Measurements from ENCODE around the gene LRP2. TPM values are rescaled to one million over a fixed set of nuclear protein-coding genes. Genes with fewer than 3 reads are reported as not detected.

The LRP2 gene
- total and polyA plus RNA-seq, 10 of the 15 experiments (the other 5 are each of a cell fraction or from before 2014, with no cell fraction given) = 0.01 to 0.19 (median 0.06) TPM; not detected in 5

- Histone ChIP-seq H3K4me2 (ENCODE audit: control insufficient read depth, insufficient read depth) (no peak overlapping the region), H3K4me1 (ENCODE audit: control insufficient read depth, insufficient read depth, low read length) (no peaks in the 10 kb centered on the region), H2AFZ (ENCODE audit: control insufficient read depth, low read depth, low read length) (no peak overlapping the region), H3K4me3 (no peak overlapping the region), H3K79me2 (ENCODE audit: control insufficient read depth, insufficient read depth, low read length) (no peaks in the 10 kb centered on the region), H3K9ac (ENCODE audit: control insufficient read depth, insufficient read depth, low read length) (no peak overlapping the region), H3K9me3 (replicated peaks; ENCODE audit: control insufficient read depth, insufficient read depth, low read length) (no peaks in the 10 kb centered on the region), H3K27me3 (replicated peaks in 1 of 2; ENCODE audit: control insufficient read depth in 2 of 2, insufficient read depth in 2 of 2, low read length in 1 of 2) (no peaks in the 10 kb centered on the region), H4K20me1 (ENCODE audit: control insufficient read depth, insufficient read depth) (no peaks in the 10 kb centered on the region), H3K27ac (ENCODE audit: control insufficient read depth, insufficient read depth) (no peak overlapping the region), H3K36me3 (ENCODE audit: control insufficient read depth in 2 of 2, insufficient read depth in 2 of 2, low read length in 1 of 2) (no peaks in the 10 kb centered on the region)
- WGBS (ENCODE audit: insufficient coverage, insufficient replicate concordance, low lambda C conversion rate, missing lambda C conversion rate) = 37% methylated on average over 5 of the region's 5 CpGs
- ChIA-PET CTCF (interaction anchor here (1.2 kb wide), 2 partner anchors 8 to 38 kb away, joined by 3 to 4 read pairs; no protein-coding TSS in a partner anchor), RAD21 (ENCODE audit: unreplicated experiment) (no interaction called here), SMC1A (ENCODE audit: uncharacterized antibody, unreplicated experiment) (interaction anchor here (0.6 to 1.2 kb wide), 3 partner anchors 8 to 403 kb away, joined by 3 to 6 read pairs (median 4); no protein-coding TSS in a partner anchor), POLR2A (no interaction called here)
- intact Hi-C loops (cut with micrococcal nuclease; ENCODE audit: unreplicated experiment) (no loop called here), in situ Hi-C loops (cut with MboI) (no loop called here)
- FAIRE-seq = no peak
- TF ChIP-seq, protein P1, sequence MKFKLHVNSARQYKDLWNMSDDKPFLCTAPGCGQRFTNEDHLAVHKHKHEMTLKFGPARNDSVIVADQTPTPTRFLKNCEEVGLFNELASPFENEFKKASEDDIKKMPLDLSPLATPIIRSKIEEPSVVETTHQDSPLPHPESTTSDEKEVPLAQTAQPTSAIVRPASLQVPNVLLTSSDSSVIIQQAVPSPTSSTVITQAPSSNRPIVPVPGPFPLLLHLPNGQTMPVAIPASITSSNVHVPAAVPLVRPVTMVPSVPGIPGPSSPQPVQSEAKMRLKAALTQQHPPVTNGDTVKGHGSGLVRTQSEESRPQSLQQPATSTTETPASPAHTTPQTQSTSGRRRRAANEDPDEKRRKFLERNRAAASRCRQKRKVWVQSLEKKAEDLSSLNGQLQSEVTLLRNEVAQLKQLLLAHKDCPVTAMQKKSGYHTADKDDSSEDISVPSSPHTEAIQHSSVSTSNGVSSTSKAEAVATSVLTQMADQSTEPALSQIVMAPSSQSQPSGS (IDR thresholded peaks at IDR 0.05; ENCODE audit: low read length) = no peak
- TF ChIP-seq KDM1A (IDR thresholded peaks at IDR 0.05; ENCODE audit: borderline replicate concordance) (no peak), ZNF207 (IDR thresholded peaks at IDR 0.05; ENCODE audit: borderline replicate concordance) (no peak), PML (IDR thresholded peaks at IDR 0.05; ENCODE audit: low read length) (no peak), CBX3 (IDR thresholded peaks at IDR 0.05; ENCODE audit: borderline replicate concordance, low read depth) (no peak), E2F4 (IDR thresholded peaks at IDR 0.05; ENCODE audit: low read depth, low read length) (no peak), HDGF (IDR thresholded peaks at IDR 0.05) (no peak), EGR1 (IDR thresholded peaks at IDR 0.05; ENCODE audit: borderline replicate concordance in 1 of 2, low read depth in 2 of 2, low read length in 2 of 2) (no peak), RUNX3 (IDR thresholded peaks at IDR 0.05; ENCODE audit: low read length) (no peak), FOXM1 (IDR thresholded peaks at IDR 0.05; ENCODE audit: low read depth, low read length) (no peak), RELA (IDR thresholded peaks at IDR 0.05; ENCODE audit: borderline replicate concordance, partially characterized antibody) (no peak), KAT2A (conservative IDR thresholded peaks at IDR 0.05; ENCODE audit: control insufficient read depth, low read depth, low read length) (no peak), ZZZ3 (IDR thresholded peaks at IDR 0.05; ENCODE audit: control insufficient read depth, insufficient read length, low read depth) (no peak)
- TF ChIP-seq, protein P2, sequence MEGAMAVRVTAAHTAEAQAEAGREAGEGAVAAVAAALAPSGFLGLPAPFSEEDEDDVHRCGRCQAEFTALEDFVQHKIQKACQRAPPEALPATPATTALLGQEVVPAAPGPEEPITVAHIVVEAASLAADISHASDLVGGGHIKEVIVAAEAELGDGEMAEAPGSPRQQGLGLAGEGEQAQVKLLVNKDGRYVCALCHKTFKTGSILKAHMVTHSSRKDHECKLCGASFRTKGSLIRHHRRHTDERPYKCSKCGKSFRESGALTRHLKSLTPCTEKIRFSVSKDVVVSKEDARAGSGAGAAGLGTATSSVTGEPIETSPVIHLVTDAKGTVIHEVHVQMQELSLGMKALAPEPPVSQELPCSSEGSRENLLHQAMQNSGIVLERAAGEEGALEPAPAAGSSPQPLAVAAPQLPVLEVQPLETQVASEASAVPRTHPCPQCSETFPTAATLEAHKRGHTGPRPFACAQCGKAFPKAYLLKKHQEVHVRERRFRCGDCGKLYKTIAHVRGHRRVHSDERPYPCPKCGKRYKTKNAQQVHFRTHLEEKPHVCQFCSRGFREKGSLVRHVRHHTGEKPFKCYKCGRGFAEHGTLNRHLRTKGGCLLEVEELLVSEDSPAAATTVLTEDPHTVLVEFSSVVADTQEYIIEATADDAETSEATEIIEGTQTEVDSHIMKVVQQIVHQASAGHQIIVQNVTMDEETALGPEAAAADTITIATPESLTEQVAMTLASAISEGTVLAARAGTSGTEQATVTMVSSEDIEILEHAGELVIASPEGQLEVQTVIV (IDR thresholded peaks at IDR 0.05; ENCODE audit: borderline replicate concordance, partially characterized antibody) = no peak
- TF ChIP-seq, protein P3, sequence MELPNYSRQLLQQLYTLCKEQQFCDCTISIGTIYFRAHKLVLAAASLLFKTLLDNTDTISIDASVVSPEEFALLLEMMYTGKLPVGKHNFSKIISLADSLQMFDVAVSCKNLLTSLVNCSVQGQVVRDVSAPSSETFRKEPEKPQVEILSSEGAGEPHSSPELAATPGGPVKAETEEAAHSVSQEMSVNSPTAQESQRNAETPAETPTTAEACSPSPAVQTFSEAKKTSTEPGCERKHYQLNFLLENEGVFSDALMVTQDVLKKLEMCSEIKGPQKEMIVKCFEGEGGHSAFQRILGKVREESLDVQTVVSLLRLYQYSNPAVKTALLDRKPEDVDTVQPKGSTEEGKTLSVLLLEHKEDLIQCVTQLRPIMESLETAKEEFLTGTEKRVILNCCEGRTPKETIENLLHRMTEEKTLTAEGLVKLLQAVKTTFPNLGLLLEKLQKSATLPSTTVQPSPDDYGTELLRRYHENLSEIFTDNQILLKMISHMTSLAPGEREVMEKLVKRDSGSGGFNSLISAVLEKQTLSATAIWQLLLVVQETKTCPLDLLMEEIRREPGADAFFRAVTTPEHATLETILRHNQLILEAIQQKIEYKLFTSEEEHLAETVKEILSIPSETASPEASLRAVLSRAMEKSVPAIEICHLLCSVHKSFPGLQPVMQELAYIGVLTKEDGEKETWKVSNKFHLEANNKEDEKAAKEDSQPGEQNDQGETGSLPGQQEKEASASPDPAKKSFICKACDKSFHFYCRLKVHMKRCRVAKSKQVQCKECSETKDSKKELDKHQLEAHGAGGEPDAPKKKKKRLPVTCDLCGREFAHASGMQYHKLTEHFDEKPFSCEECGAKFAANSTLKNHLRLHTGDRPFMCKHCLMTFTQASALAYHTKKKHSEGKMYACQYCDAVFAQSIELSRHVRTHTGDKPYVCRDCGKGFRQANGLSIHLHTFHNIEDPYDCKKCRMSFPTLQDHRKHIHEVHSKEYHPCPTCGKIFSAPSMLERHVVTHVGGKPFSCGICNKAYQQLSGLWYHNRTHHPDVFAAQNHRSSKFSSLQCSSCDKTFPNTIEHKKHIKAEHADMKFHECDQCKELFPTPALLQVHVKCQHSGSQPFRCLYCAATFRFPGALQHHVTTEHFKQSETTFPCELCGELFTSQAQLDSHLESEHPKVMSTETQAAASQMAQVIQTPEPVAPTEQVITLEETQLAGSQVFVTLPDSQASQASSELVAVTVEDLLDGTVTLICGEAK (IDR thresholded peaks at IDR 0.05; ENCODE audit: borderline replicate concordance) = no peak
- no peak for ATAC-seq
- no peak for DNase-seq (ENCODE audit: low read depth, low spot score)
- no TSS peak for BruUV-seq (replicated peaks)
These were observed 102.9 kb downstream of the LRP2 start for GRCh38 chr2:169259402-169259801.

Measured in GM12878 (cell line).